OCI-LY7 (cell line): ENCODE results near the gene SPX.

Experiments used
- EZH2phosphoT487 ChIP-seq: fragments of 200-600 bp; sonication (generic); IDR thresholded peaks from 2 replicates; pipeline ENCODE4 v1.6.1; 2018; ENCODE audit warnings: low read depth, borderline replicate concordance, mild to moderate bottlenecking, mixed run types, antibody characterized with exemption, low read length, moderate library complexity, mixed read lengths
- TF ChIP-seq, protein P1 (sequence below): fragments of 200-600 bp; sonication (generic); conservative IDR thresholded peaks from 2 replicates; pipeline ENCODE4 v1.5.1; 2014; ENCODE audit warnings: mild to moderate bottlenecking, antibody characterized with exemption, low read length, moderate library complexity, mixed read lengths

DNA sequence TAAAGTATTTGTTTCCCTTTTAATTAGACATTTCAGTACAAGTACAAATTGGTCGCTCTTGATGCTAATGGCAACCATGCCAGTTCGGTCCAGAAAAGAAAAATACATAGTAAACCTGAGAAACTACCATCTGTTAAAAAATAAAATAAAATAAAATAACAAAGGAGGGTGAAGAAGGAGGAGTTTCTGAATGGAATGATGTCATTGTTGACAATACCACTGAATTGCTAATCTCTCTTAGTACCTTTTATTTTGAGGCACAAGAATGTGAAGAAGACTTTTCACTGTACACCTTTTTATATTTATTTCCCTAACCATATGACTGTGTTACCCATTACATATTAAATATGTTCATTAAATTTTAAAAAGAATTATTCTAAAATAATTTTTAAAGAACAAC, 19.5 kb downstream of the SPX start:
- TF ChIP-seq, protein P1, sequence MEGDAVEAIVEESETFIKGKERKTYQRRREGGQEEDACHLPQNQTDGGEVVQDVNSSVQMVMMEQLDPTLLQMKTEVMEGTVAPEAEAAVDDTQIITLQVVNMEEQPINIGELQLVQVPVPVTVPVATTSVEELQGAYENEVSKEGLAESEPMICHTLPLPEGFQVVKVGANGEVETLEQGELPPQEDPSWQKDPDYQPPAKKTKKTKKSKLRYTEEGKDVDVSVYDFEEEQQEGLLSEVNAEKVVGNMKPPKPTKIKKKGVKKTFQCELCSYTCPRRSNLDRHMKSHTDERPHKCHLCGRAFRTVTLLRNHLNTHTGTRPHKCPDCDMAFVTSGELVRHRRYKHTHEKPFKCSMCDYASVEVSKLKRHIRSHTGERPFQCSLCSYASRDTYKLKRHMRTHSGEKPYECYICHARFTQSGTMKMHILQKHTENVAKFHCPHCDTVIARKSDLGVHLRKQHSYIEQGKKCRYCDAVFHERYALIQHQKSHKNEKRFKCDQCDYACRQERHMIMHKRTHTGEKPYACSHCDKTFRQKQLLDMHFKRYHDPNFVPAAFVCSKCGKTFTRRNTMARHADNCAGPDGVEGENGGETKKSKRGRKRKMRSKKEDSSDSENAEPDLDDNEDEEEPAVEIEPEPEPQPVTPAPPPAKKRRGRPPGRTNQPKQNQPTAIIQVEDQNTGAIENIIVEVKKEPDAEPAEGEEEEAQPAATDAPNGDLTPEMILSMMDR: no peak
- TF ChIP-seq EZH2phosphoT487: no peak
